K562 treated with DMSO at 1 percent for 24 hours (cell line): Measurements from ENCODE around the gene TRPM6. TPM values are rescaled to one million over a fixed set of nuclear protein-coding genes. Genes with fewer than 3 reads are reported as not detected.

Experiments used
- total RNA-seq: library from RNA; unstranded; fragments of 300-600 nt; gene quantifications from 2 replicates; pipeline ENCODE4 v1.2.3, GENCODE V29; 2022; ENCODE audit warnings: low read depth; ENCODE audit not compliant: insufficient read depth

TRPM6 gene
- not detected in 2 replicates for total RNA-seq

GRCh38 chr9:74887041-74887980 lies at the start of gene TRPM6:
Gene TRPM6, minus strand, starts transcription at chr9:74887921. Its CDS starts 65 bp downstream, at chr9:74887856.

Other genes starting within 250 kb of the TRPM6 start
- 40.6 and 41.0 TPM in 2 replicates for gene C9orf40, start 65.0 kb upstream of the TRPM6 start, total RNA-seq
- 4.9 and 5.5 TPM in 2 replicates for gene CARNMT1, start 140.4 kb upstream of the TRPM6 start, total RNA-seq
- 1.9 and 3.2 TPM in 2 replicates for gene NMRK1, start 200.2 kb upstream of the TRPM6 start, total RNA-seq
- 41.7 and 44.2 TPM in 2 replicates for gene OSTF1, start 200.6 kb upstream of the TRPM6 start, total RNA-seq